HG03095 (cell line): ENCODE results near the gene CT45A9.
"Not testable (repeated sequence)": the region's sequence is repeated elsewhere in the genome, so short reads cannot be mapped to it uniquely, and the experiment has no call there.

Source experiments
- ATAC-seq: cut with Tn5 transposase; IDR thresholded peaks from one replicate; pipeline ENCODE4 v1.9.1; 2021; ENCODE audit warnings: moderate library complexity; ENCODE audit not compliant: unreplicated experiment

Gene CT45A9

GRCh38 chrX:135871712-135872111, at the start of gene CT45A9:
Gene CT45A9, minus strand, starts transcription at chrX:135871812. Its CDS starts 3,751 bp downstream, at chrX:135868061.
- ATAC-seq = not testable (repeated sequence)

- not testable (repeated sequence) for ATAC-seq
Observed at GRCh38 chrX:135920516-135920915, 48.9 kb upstream of the CT45A9 start.

- no peak for ATAC-seq
Observed at GRCh38 chrX:135914404-135914803, 42.8 kb upstream of the CT45A9 start.

GRCh38 chrX:135910251-135910650, 38.6 kb upstream of the CT45A9 start:
- ATAC-seq = no peak

- no peak for ATAC-seq
Observed at GRCh38 chrX:135893294-135893817, 21.7 kb upstream of the CT45A9 start, which contains the start of the genes CT45A10 and SAGE1. Gene CT45A10, minus strand, starts transcription at chrX:135893444. Its CDS starts 8,100 bp downstream, at chrX:135885344. Gene SAGE1, plus strand, starts transcription at chrX:135893716. Its CDS starts 2,527 bp downstream, at chrX:135896243.

- ATAC-seq = no peak
Observed at GRCh38 chrX:135892781-135893180, 21.2 kb upstream of the CT45A9 start.

- no peak for ATAC-seq
Observed at GRCh38 chrX:135890087-135890585, 18.5 kb upstream of the CT45A9 start.

- not testable (repeated sequence) for ATAC-seq
Observed at GRCh38 chrX:135888976-135889375, 17.4 kb upstream of the CT45A9 start.

GRCh38 chrX:135888230-135888629, 16.6 kb upstream of the CT45A9 start:
- ATAC-seq = not testable (repeated sequence)

GRCh38 chrX:135882741-135883140, 11.1 kb upstream of the CT45A9 start:
- not testable (repeated sequence) for ATAC-seq

GRCh38 chrX:135854438-135854837, 17.2 kb downstream of the CT45A9 start, which contains the start of gene CT45A8:
Gene CT45A8, minus strand, starts transcription at chrX:135854538. Its CDS starts 3,755 bp downstream, at chrX:135850783.
- not testable (repeated sequence) for ATAC-seq

GRCh38 chrX:135837180-135837579, 34.4 kb downstream of the CT45A9 start, which contains the start of gene CT45A7:
Gene CT45A7, minus strand, starts transcription at chrX:135837280. Its CDS starts 3,747 bp downstream, at chrX:135833533.
- ATAC-seq = not testable (repeated sequence)

GRCh38 chrX:135819912-135820311, 51.7 kb downstream of the CT45A9 start, which contains the start of gene CT45A2:
Gene CT45A2, minus strand, starts transcription at chrX:135820012. Its CDS starts 3,747 bp downstream, at chrX:135816265.
- ATAC-seq = not testable (repeated sequence)
